Urinary bladder (tissue), 4 donors: ENCODE measurements around the gene TCHP. TPM values are rescaled to one million over a fixed set of nuclear protein-coding genes. Genes with fewer than 3 reads are reported as not detected.
A peak's percentile ranks its signal among the peaks of the same experiment; 100 is the strongest.
"Not testable (repeated sequence)": the region's sequence is repeated elsewhere in the genome, so short reads cannot be mapped to it uniquely, and the experiment has no call there.

ENCODE experiments used
- DNase-seq: peaks from one replicate; pipeline ENCODE4 v3.0.0-alpha.2; 2015; ENCODE audit errors: extremely low spot score
- H3K27ac ChIP-seq: one replicate; pipeline ENCODE4 v1.5.1; 2013; ENCODE audit warnings: low read depth, mild to moderate bottlenecking, moderate library complexity
- H3K36me3 ChIP-seq: one replicate; pipeline ENCODE4 v1.6.1; 2013; ENCODE audit warnings: mild to moderate bottlenecking, moderate library complexity; ENCODE audit not compliant: insufficient read depth
- H3K4me1 ChIP-seq: one replicate; pipeline ENCODE4 v1.6.1; 2013; ENCODE audit warnings: mild to moderate bottlenecking, moderate library complexity; ENCODE audit not compliant: insufficient read depth
- H3K4me3 ChIP-seq: one replicate; pipeline ENCODE4 v1.5.1; 2013; ENCODE audit warnings: low read depth, low read length
- WGBS: extraction: QIAGEN DNeasy Blood & Tissue Kit; methylation state at CpG from one replicate; pipeline ENCODE4 v1.1.7; 2013; 5-methylcytosine and 5-hydroxymethylcytosine counted together
- polyA plus RNA-seq: library from polyadenylated mRNA; stranded (reverse); fragments of 200-250 nt; gene quantifications from one replicate; pipeline ENCODE4 v1.2.3, GENCODE V29; 2013
- total RNA-seq: library from RNA; depleted of rRNA; stranded (reverse); fragments of >200 nt; gene quantifications from one replicate; pipeline ENCODE4 v1.2.3, GENCODE V29; 2014
- donor health status: healthy with polysubstance abuse.
- donor health status: healthy.

TCHP gene, protein sequence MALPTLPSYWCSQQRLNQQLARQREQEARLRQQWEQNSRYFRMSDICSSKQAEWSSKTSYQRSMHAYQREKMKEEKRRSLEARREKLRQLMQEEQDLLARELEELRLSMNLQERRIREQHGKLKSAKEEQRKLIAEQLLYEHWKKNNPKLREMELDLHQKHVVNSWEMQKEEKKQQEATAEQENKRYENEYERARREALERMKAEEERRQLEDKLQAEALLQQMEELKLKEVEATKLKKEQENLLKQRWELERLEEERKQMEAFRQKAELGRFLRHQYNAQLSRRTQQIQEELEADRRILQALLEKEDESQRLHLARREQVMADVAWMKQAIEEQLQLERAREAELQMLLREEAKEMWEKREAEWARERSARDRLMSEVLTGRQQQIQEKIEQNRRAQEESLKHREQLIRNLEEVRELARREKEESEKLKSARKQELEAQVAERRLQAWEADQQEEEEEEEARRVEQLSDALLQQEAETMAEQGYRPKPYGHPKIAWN
- total RNA-seq (10.3 TPM), polyA plus RNA-seq (15.5 TPM)

DNA sequence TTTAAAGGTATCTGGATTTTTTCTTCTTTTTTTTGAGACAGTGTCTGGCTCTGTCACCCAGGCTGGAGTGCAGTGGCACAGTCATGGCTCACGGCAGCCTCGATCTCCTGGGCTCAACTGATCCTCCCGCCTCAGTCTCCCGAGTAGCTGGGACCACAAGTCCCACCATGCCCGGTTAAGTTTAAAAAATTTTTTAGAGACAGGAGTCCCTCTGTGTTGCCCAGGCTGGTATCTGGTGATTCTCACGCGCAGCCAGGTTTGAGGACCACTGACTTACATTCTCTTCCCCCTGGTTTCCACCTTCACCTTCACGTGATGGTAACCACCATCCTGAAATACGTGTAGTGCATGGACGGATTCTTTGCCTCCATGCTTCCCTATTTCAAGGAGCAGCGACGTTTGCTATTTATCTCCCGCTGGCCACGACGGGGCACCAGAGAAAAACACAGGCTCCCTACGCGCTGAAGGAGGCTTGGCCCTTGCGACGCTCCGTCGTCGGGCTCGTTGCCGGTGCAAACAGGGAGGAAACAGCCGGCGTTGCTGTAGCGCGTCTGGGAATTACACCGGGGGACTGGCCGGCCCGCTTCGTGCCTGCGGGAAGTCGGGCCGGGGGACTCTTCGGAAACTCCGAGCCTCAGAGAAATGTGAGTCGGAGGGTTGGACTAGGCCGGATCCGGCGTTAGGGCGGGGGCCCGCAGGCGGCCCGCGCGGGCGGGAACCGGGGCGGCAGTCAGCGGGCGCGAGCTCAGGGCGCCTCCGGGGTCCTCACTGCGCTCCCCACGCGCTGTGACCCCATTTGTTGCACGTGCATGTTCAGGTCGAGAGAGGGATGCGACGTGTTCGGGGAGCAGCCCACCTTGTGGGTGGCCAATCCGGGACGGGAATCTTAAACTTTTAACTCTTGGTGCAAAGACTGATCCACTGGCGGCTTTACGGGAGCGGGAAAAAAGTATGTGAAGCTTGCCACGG lies at the start of gene TCHP:
TCHP (plus strand) TSS at position 492 of the 969 bp plus-strand sequence. CDS start 2,753 bp downstream, outside the sequence.
- H3K4me3 ChIP-seq: peak within 1 kb of the TSS; percentile 62
- 1% methylated on average over 69 of the region's 69 CpGs for WGBS
- H3K36me3 ChIP-seq: peaks cover 3% of the 10 kb centered on the region
- no peaks in the 10 kb centered on the region for H3K4me1 ChIP-seq
- H3K27ac ChIP-seq: no peak within 1 kb of the TSS
- peak; percentile 80 for DNase-seq

DNA sequence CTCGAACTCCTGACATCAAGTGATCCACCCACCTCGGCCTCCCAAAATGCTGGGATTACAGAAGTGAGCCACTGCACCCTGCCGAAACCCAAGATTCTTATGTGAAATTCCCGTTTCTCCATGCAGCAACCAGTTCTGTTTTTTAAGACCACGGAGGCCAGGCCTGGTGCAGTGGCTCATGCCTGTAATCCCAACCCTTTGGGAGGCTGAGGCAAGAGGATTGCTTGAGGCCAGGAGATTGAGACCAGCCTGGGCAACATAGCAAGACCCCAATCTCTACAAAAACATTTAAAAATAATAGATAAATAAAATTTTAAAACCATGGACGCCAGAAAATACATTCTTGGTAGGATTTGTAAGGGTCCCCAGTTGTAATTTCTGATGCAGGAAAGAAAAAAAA lies 49.6 kb upstream of the TCHP start:
- H3K4me3 ChIP-seq, H3K36me3 ChIP-seq, H3K4me1 ChIP-seq, H3K27ac ChIP-seq, DNase-seq: not testable (repeated sequence)
- WGBS: 90% methylated on average over 6 of the region's 6 CpGs

DNA sequence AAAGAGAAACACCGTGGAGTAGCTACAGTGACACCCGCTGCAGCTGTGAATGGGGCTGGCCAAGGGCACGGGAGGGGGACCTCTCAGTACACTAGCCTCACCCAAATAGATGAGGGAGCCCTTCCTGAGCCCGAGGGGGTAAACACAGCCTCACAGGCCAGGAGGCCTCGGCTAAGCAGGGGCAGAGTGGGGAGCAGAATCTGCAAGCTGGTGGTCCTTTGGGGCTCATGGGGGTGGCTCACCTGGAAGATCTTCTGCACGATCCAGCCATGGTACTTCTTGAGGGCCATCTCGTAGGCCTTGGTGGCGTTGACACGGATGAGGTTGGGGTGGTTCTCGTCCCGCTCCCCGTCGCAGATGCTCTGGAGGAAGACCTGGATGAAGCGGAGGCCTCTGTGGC lies 44.7 kb upstream of the TCHP start:
- Histone ChIP-seq H3K27ac (no peak overlapping the region), H3K4me3 (no peak overlapping the region), H3K36me3 (peaks cover 4% of the 10 kb centered on the region), H3K4me1 (no peaks in the 10 kb centered on the region)
- DNase-seq: no peak
- WGBS: 92% methylated on average over 14 of the region's 14 CpGs

DNA sequence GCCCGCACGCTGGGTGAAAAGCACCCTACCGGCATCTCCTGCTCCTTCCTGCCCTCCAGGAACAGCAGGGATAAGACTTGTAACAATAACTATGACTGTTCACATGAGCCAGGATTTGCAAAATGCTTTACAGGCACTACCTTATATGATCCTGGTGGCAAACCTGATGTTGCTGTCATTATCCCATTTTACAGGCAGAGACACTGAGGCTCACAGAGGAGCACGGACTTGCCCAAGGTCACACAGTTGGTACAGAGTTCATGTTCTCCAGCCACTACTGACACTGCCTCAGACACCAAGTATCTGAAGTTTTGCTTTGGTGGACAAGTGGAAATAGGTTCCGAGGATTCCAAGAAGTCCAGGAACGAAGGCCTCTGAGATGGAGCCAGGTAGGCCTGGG lies 42.4 kb upstream of the TCHP start:
- no peak for DNase-seq
- H3K4me3 ChIP-seq: no peak overlapping the region
- H3K4me1 ChIP-seq: no peaks in the 10 kb centered on the region
- H3K27ac ChIP-seq: no peak overlapping the region
- peaks cover 4% of the 10 kb centered on the region for H3K36me3 ChIP-seq
- WGBS: 95% methylated on average over 6 of the region's 6 CpGs

DNA sequence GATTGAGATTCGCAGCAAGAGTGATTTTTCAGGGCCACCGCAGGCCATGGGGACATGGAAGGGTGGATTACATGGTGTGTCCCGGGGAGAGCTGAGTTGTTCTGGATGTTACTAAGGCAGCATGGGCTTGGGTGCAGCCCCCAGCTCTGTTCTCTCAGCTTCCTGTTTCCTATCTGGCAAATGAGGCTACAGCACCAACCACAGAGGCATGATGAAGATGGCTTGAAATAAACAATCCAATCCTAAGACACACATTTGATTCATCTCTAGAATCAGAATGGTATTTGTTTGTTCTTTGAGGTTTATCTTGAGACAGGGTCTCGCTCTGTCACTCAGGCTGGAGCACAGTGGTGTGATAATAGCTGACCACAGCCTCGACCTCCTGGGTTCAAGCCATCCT lies 41.3 kb upstream of the TCHP start:
- Histone ChIP-seq H3K36me3 (peaks cover 4% of the 10 kb centered on the region), H3K27ac (no peak overlapping the region), H3K4me3 (no peak overlapping the region), H3K4me1 (no peaks in the 10 kb centered on the region)
- 92% methylated on average over 5 of the region's 5 CpGs for WGBS
- no peak for DNase-seq

DNA sequence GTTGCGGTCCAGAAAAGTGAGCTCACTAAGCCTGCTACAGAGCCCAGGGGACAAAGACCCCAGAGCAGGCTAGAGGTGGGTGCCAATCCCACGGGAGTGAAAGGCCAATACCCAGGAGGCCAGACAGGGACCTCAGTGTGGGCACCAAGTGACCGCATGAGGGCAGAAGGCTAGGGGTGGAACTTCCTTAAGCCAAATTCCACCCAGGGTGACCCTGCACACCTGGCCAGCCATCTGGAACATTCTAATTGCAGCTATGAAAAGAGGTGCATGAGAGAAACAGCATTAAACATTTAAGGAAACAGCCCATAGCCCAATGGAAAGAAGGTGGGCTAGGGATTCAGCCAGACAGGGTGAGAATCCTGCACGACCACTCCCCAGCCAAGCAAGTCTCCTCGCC lies 39.1 kb upstream of the TCHP start:
- WGBS: 95% methylated on average over 5 of the region's 5 CpGs
- Histone ChIP-seq H3K36me3 (no peaks in the 10 kb centered on the region), H3K4me1 (no peaks in the 10 kb centered on the region), H3K27ac (no peak overlapping the region), H3K4me3 (no peak overlapping the region)
- DNase-seq: no peak

DNA sequence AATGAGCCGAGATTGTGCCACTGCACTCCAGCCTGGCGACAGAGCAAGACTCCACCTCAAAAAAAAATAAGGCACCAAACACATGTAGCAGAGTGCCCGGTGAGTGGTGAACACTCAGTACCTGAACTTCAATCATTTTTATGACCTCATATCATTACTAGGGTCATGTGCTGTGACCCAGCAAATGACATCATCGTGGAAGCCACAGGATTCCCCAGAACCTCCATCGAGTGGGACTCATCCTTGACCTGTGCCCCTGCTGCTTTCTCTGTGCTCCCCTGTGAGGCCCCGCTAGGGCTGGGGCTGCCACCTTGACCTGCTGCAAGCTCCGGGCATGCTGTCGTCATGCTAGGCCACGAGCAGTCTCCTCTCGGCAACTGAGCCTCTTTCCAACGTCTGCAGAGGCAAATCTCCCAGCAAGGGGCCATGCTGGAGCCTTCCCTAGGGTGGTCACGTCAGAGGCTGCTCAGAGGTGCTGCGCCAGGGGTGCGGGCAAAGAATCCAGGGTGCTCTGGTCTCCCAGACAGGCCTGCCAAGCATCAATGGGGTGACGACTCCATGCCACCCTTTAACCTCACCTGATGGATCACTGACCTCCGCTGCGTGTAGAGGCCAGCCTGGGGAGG lies 38.3 kb upstream of the TCHP start:
- WGBS: 76% methylated on average over 17 of the region's 17 CpGs
- H3K4me1 ChIP-seq: no peaks in the 10 kb centered on the region

DNA sequence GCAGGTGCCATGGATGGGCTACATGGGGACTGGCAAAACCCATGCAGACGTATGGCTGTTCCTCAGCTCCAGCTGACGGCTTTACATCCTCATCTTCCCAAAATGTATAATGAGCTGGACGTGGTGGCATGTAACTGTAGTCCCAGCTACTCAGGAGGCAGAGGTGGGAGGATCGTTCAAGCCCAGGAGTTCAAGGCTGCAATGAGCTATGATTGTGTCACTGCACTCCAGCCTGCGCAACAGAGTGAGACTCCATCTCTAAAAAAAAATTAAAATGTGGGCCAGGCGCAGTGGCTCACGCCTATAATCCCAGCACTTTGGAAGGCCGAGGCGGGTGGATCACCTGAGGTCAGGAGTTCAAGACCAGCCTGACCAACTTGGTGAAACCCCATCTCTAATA lies 37.6 kb upstream of the TCHP start:
- H3K4me1 ChIP-seq, H3K27ac ChIP-seq, DNase-seq, H3K4me3 ChIP-seq, H3K36me3 ChIP-seq: not testable (repeated sequence)
- 95% methylated on average over 9 of the region's 9 CpGs for WGBS

More for the DNA sequence above, 38.3 kb upstream of the TCHP start:
- Histone ChIP-seq H3K36me3 (no peaks in the 10 kb centered on the region), H3K27ac (no peak overlapping the region), H3K4me3 (no peak overlapping the region)
- DNase-seq: no peak

DNA sequence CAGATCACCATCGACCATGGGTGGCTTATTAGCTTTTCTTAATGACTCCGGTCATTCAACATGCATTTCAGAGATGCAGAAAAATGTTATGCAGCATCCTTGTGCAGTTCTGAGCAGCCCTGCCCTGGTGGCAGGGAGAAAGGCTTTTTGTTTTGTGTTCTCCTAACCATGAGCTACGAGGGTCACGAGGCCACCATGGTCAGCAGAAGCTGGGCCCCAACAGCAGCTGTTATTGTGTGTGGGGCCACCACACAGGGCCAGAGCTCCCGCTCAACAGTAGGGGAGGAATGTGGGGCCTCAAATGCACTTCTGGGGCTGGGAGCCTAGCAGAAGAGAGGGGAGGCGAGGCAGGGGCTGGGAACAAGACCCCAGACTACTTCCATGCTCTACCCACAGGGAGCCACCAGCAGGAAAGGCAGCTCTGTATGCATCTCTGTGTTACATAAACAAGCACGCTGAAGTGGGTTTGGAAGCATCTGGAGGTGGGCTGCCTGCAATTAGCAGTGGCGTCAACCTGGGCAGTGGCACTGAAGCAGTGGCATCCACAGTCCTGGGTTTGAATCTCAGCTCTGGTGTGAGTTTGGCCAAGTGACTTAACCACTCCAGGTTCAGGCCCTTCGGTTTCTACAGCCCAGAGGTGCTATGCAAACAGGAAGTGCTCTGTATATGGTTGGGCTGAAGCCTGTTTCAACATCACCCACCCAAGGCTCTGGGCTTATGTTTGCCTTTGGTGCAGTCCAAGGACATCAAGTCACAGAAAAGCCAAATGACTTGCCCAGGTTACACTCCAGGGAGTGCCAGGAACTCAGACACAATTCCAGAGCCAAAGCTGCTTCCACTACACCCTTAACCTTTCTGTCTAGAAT lies 36.0 kb upstream of the TCHP start:
- no peaks in the 10 kb centered on the region for H3K36me3 ChIP-seq
- no peak overlapping the region for H3K4me3 ChIP-seq
- peak overlapping the region; percentile 51 for H3K27ac ChIP-seq
- DNase-seq: no peak
- 69% methylated on average over 9 of the region's 9 CpGs for WGBS
- H3K4me1 ChIP-seq: no peaks in the 10 kb centered on the region

DNA sequence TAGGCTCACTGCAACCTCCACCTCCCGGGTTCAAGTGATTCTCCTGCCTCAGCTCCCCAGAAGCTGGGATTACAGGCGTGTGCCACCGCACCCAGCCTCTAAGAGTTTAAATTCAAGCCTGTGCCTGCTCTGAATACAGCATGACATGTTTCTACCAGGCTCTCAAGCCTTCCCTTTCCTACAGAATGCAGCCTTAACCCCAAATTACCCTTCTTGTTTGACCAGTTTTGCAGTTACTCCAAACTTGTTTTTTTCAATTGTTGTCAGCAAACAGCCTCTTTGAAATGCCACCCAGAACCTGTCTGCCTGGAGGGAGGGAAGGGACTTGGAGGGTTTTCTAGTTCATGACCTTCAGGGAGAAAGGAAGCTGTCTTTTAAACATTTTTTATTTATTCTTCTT lies 35.2 kb upstream of the TCHP start:
- Histone ChIP-seq H3K36me3 (no peaks in the 10 kb centered on the region), H3K4me1 (no peaks in the 10 kb centered on the region), H3K4me3 (no peak overlapping the region), H3K27ac (peak overlapping the region; percentile 12)
- WGBS: 75% methylated on average over 3 of the region's 3 CpGs
- DNase-seq: peak; percentile 89

DNA sequence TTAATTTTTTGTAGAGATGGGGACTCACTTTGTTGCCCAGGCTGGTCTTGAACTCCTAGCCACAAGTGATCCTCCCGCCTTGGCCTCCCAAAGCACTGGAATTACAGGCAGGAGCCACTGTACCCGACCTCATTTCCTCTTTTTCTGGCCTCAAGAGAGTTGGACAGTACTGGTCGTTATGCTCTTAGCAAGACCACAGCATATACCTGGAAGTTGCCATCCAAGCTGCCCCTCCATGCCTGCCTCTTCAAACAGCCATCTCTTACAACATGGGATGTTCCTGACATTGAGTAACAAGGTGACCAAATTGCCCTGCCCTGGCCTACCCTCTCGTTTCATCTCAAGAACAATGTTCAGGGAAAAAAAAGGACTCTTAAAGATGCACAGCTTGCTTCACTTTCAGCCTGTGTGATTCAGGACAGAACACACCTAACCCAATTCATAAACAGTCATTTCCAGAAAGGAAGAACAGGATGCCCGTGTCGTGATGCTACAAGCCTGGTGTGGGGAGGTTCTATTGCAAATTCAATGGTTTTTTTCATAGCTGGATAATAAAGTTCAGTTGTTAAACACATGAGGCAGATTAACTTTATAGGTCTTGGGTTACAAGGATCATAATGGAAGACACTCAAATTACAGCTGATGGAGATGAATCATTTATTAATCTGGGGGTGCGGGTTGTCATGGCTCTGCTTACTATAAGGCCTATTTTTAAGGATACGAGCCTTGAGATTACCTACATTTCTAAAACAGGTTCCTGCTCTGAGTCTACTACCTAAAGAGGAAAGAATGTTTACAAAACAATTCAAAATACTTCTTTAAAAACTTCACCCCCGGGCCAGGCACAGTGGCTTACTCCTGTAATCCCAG lies 31.7 kb upstream of the TCHP start:
- H3K27ac ChIP-seq: no peak overlapping the region
- H3K4me3 ChIP-seq: no peak overlapping the region
- H3K4me1 ChIP-seq: no peaks in the 10 kb centered on the region
- no peaks in the 10 kb centered on the region for H3K36me3 ChIP-seq
- no peak for DNase-seq
- 80% methylated on average over 9 of the region's 9 CpGs for WGBS

DNA sequence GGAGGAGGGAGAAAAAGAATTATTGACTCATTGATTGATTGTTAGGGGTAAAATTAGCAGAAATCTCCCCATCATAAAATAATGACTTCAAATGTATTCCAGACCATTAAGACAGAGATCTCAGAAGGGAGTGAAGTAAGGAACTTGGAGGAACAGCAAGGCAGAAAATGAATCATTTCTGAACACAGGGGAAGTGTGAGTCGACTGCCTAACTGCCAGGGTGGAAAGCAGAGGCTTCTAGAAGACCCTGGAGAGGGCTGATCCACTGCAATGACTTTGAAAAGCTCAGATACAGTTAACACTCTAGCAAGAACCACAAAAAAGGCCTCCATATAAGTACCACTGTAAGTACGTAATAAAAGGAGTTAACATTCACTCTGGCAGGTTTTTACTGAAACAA lies 29.4 kb upstream of the TCHP start:
- DNase-seq: no peak
- H3K4me1 ChIP-seq: no peaks in the 10 kb centered on the region
- WGBS: 65% methylated on average over 2 of the region's 2 CpGs
- H3K4me3 ChIP-seq: no peak overlapping the region
- H3K27ac ChIP-seq: no peak overlapping the region
- H3K36me3 ChIP-seq: no peaks in the 10 kb centered on the region
